Lower leg skin (tissue), 4 donors: ENCODE measurements around the gene DAPK2. TPM values are rescaled to one million over a fixed set of nuclear protein-coding genes. Genes with fewer than 3 reads are reported as not detected.
A peak's percentile ranks its signal among the peaks of the same experiment; 100 is the strongest.

Experiments
- DNase-seq, 2 donors: peaks; one replicate each; pipeline ENCODE4 v3.0.0-alpha.2; 2019; ENCODE audit warnings: low spot score in 2 of 2
- H3K4me3 ChIP-seq: fragments of 200-600 bp; sonication (generic); 2 replicates; pipeline ENCODE4 v1.5.1; 2017; ENCODE audit warnings: mild to moderate bottlenecking, low read depth; ENCODE audit not compliant: poor library complexity, severe bottlenecking
- POLR2A ChIP-seq, 2 donors: fragments of 450-650 bp; IDR thresholded peaks; one replicate each; pipeline ENCODE4 v1.6.1; 2016 to 2017; ENCODE audit warnings: antibody characterized with exemption in 2 of 2, mild to moderate bottlenecking in 1 of 2, moderate library complexity in 1 of 2
- WGBS, 2 donors: methylation state at CpG; one replicate each; pipeline ENCODE4 v1.1.5; 2018; 5-methylcytosine and 5-hydroxymethylcytosine counted together
- intact Hi-C: fragments of 100-400 bp; cut with DNase I; formaldehyde crosslinking; loops from one replicate; pipeline ENCODE4 v1.15.0; 2023; ENCODE audit warnings: low total_unique reads
- total RNA-seq, 4 donors: library from RNA; depleted of rRNA; stranded (reverse); fragments of >200 nt; gene quantifications; one replicate each; pipeline ENCODE4 v1.1.0, GENCODE V29; 2016
- TF ChIP-seq, protein P1 (sequence below), 3 donors: fragments of 450-650 bp; IDR thresholded peaks; one replicate each; pipeline ENCODE4 v1.5.1; 2016; ENCODE audit warnings: antibody characterized with exemption in 3 of 3, mild to moderate bottlenecking in 3 of 3, moderate library complexity in 2 of 3

Gene DAPK2
- total RNA-seq, 4 donors from 2014 or later: 10.9 to 27.5 (median 13.3) TPM

DNA sequence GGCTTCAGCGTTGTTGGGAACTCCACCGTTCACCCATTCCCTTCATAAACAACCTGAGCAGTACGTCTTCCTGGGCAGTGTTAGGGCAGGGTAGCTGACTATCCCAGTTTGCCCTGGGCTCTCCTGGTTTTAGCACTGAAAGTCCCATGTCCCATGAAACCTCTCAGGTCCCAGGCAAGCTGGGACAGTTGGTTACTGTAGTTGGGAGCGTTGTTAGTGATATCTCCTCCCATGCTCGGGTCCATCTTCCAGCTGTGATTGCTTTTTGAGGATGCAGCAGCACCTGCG is 151.7 kb downstream of the DAPK2 start:
- no peak overlapping the region for H3K4me3 ChIP-seq
- DNase-seq: no peak
- intact Hi-C loops: no loop called here
- TF ChIP-seq POLR2A (IDR thresholded peaks at IDR 0.05): no peak
- TF ChIP-seq, protein P1, sequence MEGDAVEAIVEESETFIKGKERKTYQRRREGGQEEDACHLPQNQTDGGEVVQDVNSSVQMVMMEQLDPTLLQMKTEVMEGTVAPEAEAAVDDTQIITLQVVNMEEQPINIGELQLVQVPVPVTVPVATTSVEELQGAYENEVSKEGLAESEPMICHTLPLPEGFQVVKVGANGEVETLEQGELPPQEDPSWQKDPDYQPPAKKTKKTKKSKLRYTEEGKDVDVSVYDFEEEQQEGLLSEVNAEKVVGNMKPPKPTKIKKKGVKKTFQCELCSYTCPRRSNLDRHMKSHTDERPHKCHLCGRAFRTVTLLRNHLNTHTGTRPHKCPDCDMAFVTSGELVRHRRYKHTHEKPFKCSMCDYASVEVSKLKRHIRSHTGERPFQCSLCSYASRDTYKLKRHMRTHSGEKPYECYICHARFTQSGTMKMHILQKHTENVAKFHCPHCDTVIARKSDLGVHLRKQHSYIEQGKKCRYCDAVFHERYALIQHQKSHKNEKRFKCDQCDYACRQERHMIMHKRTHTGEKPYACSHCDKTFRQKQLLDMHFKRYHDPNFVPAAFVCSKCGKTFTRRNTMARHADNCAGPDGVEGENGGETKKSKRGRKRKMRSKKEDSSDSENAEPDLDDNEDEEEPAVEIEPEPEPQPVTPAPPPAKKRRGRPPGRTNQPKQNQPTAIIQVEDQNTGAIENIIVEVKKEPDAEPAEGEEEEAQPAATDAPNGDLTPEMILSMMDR (IDR thresholded peaks at IDR 0.05): no peak
- WGBS, 2 donors: 89 to 93% methylated on average over 6 of the region's 6 CpGs

DNA sequence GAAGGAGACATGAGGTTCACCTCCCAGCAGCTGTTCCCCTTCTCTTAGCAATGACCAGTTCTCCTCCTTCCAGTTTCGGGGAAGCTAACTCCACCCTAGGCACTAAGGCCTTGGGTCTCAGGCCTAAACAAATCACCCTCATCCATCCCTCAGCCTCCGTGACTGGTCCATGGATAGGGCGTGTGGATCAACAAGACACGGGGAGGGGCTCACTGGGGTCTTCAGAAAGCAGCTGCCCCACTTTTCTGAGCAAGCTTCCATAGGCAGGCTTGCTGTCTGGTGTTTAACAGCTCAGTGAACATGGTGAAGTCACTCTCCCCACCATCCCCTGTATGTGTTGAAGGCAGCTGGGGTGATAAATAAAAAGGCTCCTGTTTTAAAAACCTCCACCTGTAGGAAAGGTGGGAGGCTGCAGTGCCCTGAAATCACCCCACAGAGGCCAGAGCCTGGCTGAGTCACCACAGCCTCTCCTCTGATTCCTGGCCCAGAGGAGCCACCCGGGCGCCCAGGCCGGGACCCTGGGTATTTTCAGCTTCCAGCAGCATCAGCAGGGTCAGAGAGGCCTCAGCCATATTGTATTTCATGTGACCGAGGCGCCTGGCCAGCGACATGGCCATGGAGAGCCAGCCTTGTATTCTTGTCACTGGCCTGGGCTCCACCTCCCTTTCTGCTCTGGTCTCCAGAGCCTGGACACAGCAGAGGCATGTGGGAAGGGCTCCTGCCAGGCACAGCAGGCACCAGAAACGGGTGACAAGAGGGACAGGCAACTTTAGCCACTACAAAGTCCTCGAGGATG is 152.2 kb downstream of the DAPK2 start:
- no peak for DNase-seq
- no peak overlapping the region for H3K4me3 ChIP-seq
- TF ChIP-seq POLR2A (IDR thresholded peaks at IDR 0.05): no peak
- TF ChIP-seq, protein P1 (IDR thresholded peaks at IDR 0.05): no peak
- WGBS, 2 donors: 88 to 90% methylated on average over 12 of the region's 12 CpGs
- intact Hi-C loops: no loop called here

DNA sequence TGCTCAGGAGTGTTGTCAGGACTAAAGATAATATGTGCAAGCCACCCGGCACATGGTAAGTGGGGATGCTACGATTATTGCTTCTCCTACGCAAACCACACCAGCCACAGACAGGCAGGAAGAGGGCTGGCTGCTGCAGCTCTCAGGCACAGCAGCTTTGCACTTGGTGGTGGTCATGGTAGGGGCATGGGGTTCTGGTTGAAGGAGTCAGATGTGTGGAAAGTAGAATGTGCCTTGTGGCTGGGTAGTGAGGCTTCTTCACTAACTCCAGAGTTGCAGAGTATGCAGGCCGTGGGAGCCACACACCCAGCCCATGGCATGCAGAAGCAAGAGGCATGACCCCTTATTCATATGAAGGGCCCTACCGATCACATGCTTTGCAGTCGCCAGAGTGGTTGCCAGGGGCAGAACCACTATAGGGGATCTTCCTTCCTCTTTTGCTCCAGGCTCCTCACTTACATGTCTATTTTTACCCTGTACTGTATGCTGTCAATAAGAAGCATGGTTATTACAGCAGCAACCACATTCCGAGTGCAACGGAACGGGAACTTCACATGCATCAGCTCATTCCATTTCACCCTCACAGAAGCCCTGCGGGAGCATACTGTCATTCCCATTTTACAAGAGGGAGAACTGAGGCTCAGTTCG is 153.4 kb downstream of the DAPK2 start:
- DNase-seq: no peak
- WGBS, 2 donors: 79 to 81% methylated on average over 11 of the region's 11 CpGs
- intact Hi-C loops: no loop called here
- TF ChIP-seq, protein P1 (IDR thresholded peaks at IDR 0.05): no peak
- TF ChIP-seq POLR2A (IDR thresholded peaks at IDR 0.05): no peak
- H3K4me3 ChIP-seq: no peak overlapping the region

DNA sequence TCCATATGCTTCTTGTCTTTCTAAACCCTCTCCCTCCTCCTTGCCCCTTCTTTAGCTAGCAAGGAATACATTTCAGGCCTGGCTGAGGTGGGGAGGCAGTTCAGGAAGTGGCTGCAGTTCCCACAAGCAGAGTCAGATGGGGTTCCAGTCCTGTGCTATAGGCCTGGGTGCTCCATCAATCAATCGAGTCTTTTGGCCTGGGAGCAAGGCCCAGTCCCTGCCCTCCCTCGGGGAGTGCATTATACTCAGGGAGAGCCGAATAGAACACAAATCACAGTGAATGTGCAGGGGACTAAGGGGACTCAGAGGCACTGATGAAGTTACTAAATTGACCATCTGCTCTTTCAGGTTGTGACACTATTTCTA is 154.5 kb downstream of the DAPK2 start:
- no peak for DNase-seq
- 59 to 63% methylated on average over 3 of the region's 3 CpGs for WGBS, 2 donors
- no peak for TF ChIP-seq POLR2A (IDR thresholded peaks at IDR 0.05)
- TF ChIP-seq, protein P1 (IDR thresholded peaks at IDR 0.05): no peak
- intact Hi-C loops: no loop called here
- H3K4me3 ChIP-seq: no peak overlapping the region

DNA sequence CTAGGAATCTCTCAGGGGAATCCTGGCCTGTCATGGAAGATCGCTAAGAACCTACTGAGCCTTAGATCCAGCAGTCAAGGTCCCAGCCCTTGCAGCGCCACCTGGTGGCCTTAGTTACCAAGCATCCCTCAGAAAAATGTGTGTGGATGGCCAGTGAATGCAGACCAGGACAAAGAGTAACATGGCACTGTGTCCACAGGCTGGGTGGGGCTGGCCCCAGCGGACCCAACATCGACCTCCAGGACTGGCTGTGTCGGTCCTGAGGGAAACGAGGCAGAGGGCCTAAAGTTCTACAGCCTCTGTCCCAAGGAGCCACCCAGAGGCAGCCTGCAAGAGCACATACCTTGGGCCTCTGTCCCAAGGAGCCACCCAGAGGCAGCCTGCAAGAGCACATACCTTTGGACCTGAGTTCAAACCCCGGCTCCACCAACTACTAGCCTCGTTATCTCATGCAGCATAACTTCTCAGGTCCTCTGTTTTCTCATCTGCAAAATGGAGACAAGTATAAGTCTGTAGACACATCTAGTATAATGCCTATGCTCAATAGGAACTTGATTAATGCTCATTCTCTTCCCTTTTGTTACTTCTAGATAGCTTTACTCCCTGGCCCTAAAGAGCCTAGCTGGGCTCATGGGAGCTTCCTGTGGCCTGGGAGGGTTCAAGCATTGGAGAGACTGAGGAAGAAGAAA is 155.1 kb downstream of the DAPK2 start:
- no peak overlapping the region for H3K4me3 ChIP-seq
- intact Hi-C loops: no loop called here
- TF ChIP-seq POLR2A (IDR thresholded peaks at IDR 0.05): no peak
- TF ChIP-seq, protein P1 (IDR thresholded peaks at IDR 0.05): peak in 1 of 3 donors; percentile 70
- DNase-seq: peak; percentile 71 to 95
- WGBS, 2 donors: 35 to 56% methylated on average over 8 of the region's 8 CpGs
